ENCODE data around the gene SEMA3A.
"Not testable (repeated sequence)": the region's sequence is repeated elsewhere in the genome, so short reads cannot be mapped to it uniquely, and the experiment has no call there.

SEMA3A gene

DNA sequence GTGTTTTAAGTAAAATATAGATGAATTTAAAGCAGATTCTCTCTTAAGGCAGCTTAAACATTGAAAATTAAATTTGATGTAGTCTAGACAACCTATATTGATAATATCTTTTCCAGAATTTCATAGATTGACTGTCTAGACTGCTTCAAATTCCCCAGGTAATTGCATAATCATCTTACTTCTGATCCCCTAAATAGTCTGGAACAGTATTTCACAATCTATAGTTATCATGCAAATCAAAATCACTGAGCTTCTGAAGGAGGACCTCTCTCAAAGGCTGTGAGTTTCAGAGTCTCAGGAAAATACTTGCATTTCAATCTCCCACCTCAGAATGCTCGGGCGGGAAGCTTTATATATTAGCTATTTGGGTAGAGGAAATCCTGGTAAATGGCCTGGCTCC is 87.3 kb downstream of the SEMA3A start:
- no peak for DNase-seq

DNA sequence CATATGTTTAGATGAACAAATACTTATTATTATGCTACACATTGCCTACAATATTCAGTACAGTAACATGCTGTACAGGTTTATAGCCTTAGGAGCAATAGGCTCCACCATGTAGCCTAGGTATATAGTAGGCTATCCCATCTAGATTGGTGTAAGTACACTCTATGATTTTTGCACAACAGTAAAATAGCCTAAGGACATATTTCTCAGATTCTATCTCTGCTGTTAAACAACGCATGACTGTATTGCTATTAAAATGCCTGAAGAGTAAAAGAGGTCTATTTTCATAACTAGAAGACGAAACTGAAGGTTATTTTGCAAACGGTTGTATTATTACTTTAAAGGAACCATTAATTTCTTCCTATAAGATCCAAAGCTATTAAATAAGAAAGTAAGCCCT is 88.3 kb downstream of the SEMA3A start:
- DNase-seq: no peak

DNA sequence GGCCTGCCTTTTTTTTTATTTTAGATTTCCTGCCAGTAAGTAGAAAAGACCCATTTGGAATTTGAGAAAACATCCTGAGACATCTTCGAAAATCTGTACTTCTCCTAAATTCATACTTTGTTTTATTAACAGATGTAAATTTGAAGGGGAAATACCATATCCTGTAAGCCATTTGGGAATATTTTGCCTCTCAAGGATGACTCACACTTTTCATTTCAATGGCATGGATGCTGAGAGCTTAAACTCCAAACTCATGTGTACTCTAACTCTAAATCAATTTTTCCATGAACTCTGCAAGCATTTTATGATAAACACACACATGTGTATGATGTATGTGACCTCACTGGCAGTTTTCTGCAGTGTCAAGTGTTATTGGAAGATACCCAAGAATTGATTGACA is 89.0 kb downstream of the SEMA3A start:
- no peak for DNase-seq

DNA sequence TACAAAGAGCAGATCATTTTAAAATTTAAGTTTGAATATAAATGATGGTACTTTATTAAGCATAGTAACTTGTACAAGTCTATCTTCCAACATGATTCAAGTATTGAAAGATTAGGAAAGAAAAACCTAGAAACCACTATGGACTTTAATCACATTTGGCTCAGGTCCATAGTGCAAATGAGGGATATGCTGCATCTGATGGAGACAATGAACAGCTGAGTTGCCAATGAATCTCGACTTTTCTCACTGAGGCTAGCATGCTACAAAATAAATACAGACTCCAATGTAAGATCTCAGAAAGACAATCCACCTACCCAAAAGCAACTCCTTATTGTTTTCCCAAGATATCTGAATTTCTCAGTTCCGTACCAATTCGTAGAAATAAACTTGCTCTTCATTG is 89.8 kb downstream of the SEMA3A start:
- no peak for DNase-seq

DNA sequence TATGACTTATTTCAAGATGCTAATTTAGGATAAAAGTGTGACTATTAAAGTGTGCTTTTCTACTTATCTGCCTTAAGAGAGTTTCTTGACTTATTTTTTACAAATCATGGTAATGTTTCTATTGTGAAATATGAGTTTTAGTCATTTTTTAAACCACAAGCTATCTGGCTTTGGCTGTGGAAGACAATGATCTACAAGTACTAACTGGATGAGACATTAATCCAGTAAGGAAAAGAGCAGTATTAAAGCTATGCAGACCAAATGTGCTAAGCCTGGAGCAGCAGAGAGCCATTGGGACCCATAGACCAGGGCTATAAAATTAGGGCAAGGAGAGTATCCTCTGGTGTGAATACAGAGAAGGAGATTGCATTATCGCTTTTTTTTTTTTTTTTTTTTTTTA is 92.4 kb downstream of the SEMA3A start:
- no peak for DNase-seq

DNA sequence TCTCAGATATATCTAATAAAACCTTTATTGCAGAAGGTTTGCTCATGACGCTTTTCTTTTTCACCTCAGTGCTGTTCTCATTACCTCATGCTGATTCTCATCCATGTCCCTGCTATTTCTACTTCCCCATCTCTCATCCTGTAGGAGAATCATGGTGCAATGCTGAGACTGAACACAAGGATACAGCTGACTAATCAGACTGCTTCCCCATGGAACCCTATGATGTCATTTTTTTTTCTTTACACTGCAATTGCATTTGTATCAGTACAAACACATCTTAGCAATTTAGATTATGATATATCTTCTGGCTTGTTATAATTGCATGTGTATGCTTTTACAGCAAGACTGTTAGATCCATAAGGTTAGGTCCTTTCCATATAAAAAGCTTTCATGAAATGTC is 93.7 kb downstream of the SEMA3A start:
- no peak for DNase-seq

DNA sequence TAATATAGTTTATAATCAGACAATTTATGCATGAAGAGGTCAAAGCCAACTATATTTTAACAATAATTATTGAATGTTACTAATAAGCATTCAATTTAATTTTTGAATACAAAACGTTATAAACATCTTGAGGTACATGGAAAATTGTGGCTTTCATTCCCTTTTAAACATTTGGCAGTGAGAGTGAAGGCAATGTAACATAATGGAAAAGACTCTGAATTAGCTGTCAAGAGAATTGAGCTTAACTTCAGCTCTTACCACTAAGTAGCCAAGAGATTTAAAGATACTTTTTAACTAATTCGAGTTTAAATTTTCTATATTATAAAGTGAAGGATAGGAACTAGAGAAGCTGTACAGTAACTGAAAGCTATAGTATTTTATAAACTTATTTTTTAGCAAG is 98.6 kb downstream of the SEMA3A start:
- DNase-seq: no peak

DNA sequence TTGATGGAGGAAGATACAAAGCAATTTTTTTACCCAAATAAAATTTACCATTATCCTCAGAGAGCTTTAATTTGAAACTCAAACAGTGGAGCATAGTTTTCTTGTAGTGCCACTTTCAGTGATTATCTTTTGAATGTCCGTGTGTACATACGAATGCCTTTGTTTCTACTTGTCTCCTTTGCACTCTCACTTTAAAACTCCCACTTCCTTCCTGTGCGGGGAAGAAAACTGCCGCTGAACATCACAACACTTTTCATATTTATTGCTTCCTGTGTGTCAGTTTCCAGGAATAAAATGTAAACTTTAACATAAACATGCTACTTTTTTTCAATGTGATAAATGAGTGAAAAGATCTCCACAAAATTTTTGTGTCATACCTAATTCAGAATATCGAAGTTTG is 102.4 kb downstream of the SEMA3A start:
- peak; percentile 32 for DNase-seq

DNA sequence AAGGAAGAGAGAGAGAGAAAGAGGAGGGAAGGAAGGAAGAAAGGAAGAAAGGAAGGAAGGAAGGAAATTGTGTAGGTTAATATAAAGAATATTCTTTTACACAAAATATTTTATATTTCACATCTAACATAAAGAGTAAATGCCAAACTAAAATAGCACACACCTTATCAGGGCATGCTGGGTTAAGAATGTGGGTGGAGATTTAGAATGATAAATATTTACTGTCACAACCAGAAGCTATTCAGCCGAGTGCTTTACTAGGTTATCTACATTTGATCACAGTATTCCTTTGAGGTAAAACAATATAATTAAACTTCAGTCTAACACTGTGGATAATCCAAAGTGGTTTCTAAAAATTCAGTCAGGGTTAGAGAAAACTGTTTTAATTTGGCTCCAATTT is 103.3 kb downstream of the SEMA3A start:
- DNase-seq: no peak

DNA sequence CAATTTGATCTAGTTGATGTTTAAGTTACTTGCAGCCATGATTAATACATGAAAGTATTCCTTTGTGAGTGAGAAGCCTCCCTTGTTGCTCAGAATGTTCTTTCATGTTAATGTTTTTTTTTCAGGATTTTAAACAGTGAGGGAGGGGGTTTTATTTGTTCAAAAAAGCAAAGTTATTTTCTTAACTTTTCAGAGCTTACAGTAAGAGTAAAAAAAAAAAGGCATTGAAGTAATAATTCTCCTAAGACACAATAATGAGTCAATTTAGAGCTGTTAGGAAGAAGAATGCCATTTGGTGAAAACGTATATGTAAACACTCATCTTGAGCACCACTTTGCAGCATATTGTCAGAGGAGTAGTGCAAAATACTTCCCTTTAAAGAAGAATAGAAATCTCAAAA is 105.8 kb downstream of the SEMA3A start:
- DNase-seq: no peak

DNA sequence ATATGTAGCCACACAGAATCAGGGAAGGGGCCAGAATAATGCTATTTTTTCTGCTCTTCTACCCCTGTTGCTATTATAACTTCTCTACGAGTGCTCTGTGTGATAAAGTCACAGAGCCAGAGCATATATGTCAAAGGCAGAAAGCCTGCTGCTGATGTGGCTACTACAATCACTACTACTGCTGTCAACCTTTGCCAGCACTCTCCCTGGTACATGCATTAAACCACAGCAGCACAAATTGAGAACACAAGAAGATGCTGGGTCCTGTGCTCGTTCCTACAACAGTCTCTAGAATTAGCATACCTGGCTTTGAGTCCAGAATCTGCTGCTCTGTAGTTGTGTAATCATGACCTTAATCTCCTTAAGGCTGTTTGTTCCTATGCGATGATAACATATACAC is 108.6 kb downstream of the SEMA3A start:
- no peak for DNase-seq

DNA sequence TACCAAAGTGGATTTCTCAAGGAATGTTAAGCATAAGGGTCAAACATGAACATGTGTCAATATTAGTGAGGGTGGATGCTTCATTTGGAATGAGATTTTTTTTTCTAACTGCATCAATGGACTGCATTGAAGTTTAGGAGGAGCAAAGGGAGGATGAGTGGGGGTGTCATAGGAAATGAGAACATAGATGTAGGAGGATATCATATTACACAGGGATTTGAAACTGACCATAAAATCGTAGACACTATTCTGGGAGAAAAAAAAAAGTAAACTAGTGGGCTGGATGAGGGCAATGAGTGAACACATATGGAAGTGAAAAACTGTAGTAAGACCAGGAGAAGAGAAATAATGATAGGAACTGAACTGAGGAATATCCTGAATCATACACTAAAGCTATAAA is 109.4 kb downstream of the SEMA3A start:
- no peak for DNase-seq

DNA sequence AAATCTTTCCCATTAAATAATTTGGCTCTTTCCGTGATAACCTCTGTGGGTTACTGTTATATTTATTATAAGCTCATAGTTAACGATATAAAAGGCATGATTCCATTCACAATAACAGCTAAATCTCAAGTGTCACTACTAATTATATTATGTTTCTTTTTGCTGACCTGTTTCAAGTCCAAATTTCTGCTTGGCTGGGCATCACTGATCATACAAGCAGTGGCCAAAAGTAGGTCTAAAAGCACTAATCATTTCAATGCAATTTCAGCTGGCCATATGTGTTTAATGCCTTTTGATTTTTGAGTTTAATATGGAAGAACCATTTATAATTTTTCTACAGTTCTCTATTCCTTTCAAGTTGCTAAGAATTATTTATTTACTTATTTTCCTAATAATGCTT is 110.7 kb downstream of the SEMA3A start:
- DNase-seq: no peak

DNA sequence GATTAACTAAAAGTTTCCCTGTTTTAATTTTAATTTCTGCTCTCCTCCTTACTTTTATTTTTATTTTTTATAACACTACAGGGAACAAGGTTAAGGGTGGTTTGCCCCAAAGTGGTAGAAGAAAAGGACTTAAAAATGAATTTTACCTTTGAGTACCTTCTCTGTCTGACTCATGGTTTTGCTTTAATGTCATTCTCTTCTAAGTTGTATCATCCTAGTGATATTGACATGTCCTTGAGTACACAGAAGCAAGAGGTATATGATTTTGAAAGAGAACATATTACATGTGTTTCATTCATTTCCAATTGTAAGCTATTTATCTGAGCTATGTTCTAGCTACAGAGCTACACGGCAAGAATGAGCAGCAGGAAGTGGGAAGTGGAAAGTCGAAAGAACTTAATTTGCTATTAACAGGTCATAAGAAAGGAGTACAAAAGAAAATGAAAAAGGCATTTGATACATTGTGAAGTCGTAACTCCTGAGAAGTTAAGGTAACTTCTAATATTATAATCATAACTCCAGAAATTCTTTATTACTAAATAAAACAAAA is 112.5 kb downstream of the SEMA3A start:
- no peak for DNase-seq

DNA sequence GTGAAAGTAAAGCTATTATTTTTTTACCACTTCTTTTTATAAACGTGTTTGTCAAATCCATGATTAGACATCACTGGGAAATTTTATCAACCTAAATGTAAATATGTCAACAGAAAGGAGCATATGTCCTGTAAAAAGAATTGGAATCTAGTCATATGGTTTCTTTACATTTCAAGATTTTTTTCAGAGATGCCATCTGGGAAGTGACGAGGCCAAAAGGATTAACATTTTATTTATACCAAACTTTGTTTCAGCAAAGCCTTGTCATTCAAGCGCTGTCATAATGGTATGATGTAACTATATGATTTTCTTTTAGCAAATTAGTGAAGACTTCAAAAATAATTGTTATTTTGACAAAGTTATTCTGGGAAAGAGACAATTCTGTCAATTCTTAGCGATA is 117.3 kb downstream of the SEMA3A start:
- no peak for DNase-seq

DNA sequence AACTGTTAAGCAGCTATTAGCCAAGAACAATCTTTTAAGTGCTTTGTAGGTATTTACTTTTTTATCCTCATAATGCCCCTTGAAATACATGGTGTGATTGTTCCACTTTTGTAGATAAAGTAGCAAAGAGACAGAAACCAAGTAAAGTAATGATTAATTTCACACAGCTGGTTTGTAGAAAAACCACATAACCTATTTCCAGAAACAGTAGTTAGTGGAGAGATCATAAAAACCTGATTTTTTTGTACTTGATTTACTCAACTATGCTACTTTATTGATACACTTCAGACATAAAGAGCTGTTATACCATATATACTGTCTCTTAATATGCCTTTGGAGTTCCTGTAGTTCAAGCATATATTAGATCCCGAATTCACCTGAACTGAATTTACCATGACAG is 118.4 kb downstream of the SEMA3A start:
- DNase-seq: no peak

DNA sequence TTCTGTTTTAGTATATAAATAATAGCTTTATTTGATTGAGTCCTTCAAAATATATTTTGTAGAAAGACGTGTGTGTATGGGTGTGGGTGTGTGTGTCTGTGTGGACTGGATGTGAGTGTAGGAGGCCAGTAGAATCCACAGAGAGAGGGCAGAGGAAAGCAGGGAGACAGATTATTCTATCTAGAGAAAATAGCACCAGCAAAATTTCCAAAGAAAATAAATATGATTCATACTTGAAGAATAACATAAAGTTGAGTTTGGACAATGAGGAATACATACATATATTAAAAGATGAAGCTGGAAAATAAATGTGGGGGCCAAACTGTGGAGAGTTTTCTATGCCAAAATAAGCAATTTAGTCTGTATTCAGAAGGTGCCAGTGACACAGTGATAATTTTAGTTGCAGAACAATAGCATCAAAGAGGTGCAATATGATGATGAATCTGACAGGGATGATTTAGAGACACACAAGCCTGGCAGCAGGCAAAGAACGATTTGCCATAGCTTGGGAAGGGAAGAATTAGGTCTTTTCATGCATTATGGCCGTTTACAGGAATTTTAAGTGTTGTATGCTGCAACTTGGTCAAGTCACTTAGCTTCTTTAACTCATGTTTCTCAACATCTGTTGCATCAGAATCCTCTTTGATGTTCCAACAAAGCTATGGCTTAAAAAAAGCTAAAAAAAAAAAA is 121.3 kb downstream of the SEMA3A start:
- no peak for DNase-seq

DNA sequence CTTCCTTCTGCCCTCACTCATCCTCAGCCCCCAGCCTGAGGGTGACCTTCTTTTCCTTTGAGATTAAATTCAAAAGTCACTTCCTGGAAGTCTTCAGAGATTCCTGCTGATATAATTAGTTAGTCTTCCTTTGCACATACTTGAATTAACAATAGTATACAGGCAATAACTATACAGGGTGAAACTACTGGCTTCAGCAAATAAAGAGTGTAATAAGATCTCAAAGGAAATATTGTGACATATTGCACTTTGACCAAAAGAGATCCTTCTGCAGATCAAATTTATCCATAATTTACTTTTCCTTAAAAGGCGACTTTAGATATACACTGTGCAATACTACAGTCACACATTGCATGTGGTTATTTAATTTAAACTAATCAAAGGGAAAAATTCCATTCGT is 123.8 kb downstream of the SEMA3A start:
- no peak for DNase-seq

DNA sequence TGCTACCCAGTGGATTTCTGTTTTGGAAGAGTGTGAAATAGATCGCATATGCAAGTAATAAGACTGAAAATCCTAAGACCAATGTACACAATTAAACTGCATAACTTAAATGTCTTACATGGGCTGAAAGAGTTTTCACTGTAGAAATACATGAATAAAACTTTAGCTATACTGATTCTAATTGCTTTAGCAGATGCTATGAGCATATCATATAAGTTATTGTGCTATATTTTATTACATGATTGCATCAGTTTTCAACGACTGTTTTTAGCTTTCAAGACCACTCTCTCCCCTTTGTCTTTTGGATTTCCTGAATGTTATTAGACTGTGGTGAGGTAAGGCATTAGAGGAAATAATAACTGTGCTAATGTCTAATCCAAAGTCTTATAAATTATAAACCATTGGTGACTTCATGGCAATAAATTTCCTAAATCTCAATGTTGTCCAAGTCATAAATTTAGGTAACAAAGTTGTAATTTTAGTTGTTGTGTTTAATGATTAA is 124.5 kb downstream of the SEMA3A start:
- DNase-seq: no peak

DNA sequence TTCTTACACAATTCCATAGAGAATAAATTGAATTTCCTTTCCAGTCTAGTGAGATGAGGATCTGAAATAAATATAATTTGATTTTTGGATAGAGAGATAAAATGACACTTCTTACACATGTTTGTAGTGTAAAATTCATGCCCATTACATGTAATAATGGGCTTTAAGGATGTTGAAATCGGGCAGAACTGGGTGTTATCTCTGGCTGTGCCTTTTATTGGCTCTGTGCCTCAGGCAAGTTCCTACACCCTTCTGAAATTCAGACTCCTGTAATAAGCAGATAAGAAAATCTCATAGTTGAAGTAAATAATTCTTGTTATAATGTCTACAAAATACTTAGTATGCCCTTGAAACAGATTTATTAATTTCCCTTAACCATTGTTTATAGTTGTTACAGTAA is 125.6 kb downstream of the SEMA3A start:
- no peak for DNase-seq

DNA sequence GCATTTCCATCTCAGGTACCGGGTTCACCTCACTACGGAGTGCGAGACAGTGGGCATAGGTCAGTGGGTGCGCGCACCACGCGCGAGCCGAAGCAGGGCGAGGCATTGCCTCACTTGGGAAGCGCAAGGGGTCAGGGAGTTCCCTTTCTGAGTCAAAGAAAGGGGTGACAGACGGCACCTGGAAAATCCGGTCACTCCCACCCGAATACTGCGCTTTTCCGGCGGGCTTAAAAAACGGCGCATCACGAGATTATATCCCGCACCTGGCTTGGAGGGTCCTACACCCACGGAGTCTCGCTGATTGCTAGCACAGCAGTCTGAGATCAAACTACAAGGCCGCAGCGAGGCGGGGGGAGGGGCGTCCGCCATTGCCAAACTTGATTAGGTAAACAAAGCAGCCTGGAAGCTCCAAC is 132.1 kb downstream of the SEMA3A start:
- DNase-seq: not testable (repeated sequence)

DNA sequence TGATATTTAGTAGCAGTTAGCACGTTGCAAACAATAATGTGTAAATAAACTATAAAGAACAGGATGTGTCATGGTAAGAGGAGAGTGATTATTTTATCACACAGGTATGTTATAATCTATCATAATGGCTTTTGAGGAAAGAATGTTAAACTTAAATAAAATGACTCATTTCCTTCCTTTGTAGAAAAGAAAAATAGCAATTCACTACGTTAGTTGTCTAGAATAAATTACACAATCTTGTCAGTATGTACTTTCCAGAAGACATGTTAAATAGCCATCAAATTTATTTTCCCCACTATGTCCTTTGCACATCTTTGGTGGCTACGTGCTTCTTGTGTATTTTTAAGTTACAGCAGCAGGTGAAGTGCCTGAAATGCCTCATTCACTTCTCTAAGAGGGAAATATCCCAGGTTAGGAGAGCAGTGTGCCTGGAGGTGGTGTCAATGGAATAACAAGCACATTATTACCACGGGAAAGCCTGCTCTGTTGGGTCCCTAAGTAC is 133.8 kb downstream of the SEMA3A start:
- no peak for DNase-seq

DNA sequence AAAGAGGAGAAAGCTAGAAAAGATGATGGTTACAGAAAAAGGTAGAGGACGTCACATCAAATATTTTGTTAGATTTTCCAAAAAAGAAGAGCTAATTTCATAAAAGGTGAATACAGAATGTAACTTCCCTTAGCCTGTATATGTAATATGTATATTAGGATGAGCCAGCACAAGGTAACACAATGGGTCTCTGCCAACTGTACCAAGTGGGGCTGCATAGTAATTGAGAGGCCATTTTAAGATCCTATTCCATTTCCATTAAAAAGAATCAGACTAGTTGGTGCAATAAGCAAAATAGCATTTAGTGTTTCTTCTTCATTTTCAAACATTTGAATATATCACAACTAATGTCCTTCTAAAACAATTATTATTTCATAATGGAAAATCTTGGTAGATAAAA is 134.6 kb downstream of the SEMA3A start:
- DNase-seq: no peak

DNA sequence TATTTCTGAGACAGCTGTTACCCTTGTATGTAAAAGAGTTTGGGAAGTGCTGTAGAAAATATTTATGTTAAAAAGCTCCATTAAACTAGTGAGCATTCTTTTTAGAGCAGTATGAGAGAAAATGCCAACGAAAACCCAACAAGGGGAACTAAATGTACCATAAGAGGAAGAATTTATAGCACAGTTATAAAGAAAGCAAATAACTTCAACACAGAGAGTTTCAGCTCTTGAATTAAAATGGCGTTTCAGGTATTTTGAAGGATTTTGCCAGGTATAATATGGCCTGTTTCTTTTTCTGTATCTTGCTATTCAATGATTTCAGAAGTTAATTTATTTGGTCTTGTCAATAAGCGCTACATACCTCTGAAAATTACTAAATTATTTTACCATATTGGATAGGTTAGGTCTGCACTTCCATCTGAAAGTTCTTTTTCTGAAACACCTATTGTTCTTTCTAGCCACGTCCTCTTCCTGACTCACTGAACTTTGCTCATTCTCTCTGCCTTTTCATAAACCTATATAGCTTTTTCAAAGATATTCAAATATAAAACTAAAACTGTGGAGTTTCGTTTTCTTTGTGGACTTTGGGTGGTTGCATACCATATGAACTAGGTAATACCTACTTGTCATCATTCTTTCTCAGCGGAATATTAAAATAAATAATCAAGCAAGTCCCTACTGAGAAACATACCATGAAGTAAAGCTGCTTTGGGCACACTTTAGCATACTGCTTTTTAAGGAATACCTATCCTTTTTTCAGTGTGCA is 136.1 kb downstream of the SEMA3A start:
- no peak for DNase-seq

Measured in CD4-positive, alpha-beta T cell treated with Interleukin-21 for 1 hour (primary cell).